ENCODE measurements around the gene AMBRA1. TPM values are rescaled to one million over a fixed set of nuclear protein-coding genes. Genes with fewer than 3 reads are reported as not detected.

The AMBRA1 gene
- polyA plus RNA-seq, 1 experiment = 12.8 TPM

GRCh38 chr11:46427364-46427763 is 166.5 kb downstream of the AMBRA1 start:
- TF ChIP-seq, protein P1, sequence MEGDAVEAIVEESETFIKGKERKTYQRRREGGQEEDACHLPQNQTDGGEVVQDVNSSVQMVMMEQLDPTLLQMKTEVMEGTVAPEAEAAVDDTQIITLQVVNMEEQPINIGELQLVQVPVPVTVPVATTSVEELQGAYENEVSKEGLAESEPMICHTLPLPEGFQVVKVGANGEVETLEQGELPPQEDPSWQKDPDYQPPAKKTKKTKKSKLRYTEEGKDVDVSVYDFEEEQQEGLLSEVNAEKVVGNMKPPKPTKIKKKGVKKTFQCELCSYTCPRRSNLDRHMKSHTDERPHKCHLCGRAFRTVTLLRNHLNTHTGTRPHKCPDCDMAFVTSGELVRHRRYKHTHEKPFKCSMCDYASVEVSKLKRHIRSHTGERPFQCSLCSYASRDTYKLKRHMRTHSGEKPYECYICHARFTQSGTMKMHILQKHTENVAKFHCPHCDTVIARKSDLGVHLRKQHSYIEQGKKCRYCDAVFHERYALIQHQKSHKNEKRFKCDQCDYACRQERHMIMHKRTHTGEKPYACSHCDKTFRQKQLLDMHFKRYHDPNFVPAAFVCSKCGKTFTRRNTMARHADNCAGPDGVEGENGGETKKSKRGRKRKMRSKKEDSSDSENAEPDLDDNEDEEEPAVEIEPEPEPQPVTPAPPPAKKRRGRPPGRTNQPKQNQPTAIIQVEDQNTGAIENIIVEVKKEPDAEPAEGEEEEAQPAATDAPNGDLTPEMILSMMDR (IDR thresholded peaks at IDR 0.05; ENCODE audit: insufficient read depth, low read depth, low read length) = no peak
- no peak overlapping the region for H3K4me3 ChIP-seq (ENCODE audit: low read depth, low read length)
- ChIA-PET POLR2A (no interaction called here), CTCF (no interaction called here)
- H3K36me3 ChIP-seq (ENCODE audit: control insufficient read depth, insufficient read depth, low read length) = peaks cover 6% of the 10 kb centered on the region
- no peaks in the 10 kb centered on the region for H3K27me3 ChIP-seq (ENCODE audit: control insufficient read depth, insufficient read depth, low read length)
- DNase-seq (ENCODE audit: low read depth) = no peak

- Histone ChIP-seq H3K4me3 (ENCODE audit: low read depth, low read length) (no peak overlapping the region), H3K36me3 (ENCODE audit: control insufficient read depth, insufficient read depth, low read length) (peaks cover 8% of the 10 kb centered on the region), H3K27me3 (ENCODE audit: control insufficient read depth, insufficient read depth, low read length) (no peaks in the 10 kb centered on the region)
- TF ChIP-seq, protein P1 (IDR thresholded peaks at IDR 0.05; ENCODE audit: insufficient read depth, low read depth, low read length) = no peak
- ChIA-PET CTCF (no interaction called here), POLR2A (interaction anchor here (0.5 kb wide), 1 partner anchor 123 kb away, joined by 9 read pairs; no protein-coding TSS in a partner anchor)
- DNase-seq (ENCODE audit: low read depth) = no peak
Observed at GRCh38 chr11:46426233-46426991, 167.4 kb downstream of the AMBRA1 start.

- Histone ChIP-seq H3K4me3 (ENCODE audit: low read depth, low read length) (no peak overlapping the region), H3K36me3 (ENCODE audit: control insufficient read depth, insufficient read depth, low read length) (peaks cover 3% of the 10 kb centered on the region), H3K27me3 (ENCODE audit: control insufficient read depth, insufficient read depth, low read length) (no peaks in the 10 kb centered on the region)
- TF ChIP-seq, protein P1 (IDR thresholded peaks at IDR 0.05; ENCODE audit: insufficient read depth, low read depth, low read length) = no peak
- DNase-seq (ENCODE audit: low read depth) = no peak
- ChIA-PET CTCF (interaction anchor here (1.7 to 2.9 kb wide), 2 partner anchors 9 to 13 kb away, joined by 5 to 13 read pairs; no protein-coding TSS in a partner anchor), POLR2A (no interaction called here)
Observed at GRCh38 chr11:46422588-46422987, 171.2 kb downstream of the AMBRA1 start.

- ChIA-PET POLR2A (no interaction called here), CTCF (interaction anchor here (1.7 to 2.9 kb wide), 2 partner anchors 8 to 11 kb away, joined by 5 to 13 read pairs; no protein-coding TSS in a partner anchor)
- DNase-seq (ENCODE audit: low read depth) = no peak
- H3K27me3 ChIP-seq (ENCODE audit: control insufficient read depth, insufficient read depth, low read length) = no peaks in the 10 kb centered on the region
- H3K4me3 ChIP-seq (ENCODE audit: low read depth, low read length) = no peak overlapping the region
- TF ChIP-seq, protein P1 (IDR thresholded peaks at IDR 0.05; ENCODE audit: insufficient read depth, low read depth, low read length) = no peak
- H3K36me3 ChIP-seq (ENCODE audit: control insufficient read depth, insufficient read depth, low read length) = peaks cover 4% of the 10 kb centered on the region
Observed at GRCh38 chr11:46421257-46421880, 172.5 kb downstream of the AMBRA1 start.

- ChIA-PET CTCF (interaction anchor here (2.9 kb wide), 1 partner anchor 11 kb away, joined by 13 read pairs; no protein-coding TSS in a partner anchor), POLR2A (no interaction called here)
- H3K36me3 ChIP-seq (ENCODE audit: control insufficient read depth, insufficient read depth, low read length) = peaks cover 6% of the 10 kb centered on the region
- no peak overlapping the region for H3K4me3 ChIP-seq (ENCODE audit: low read depth, low read length)
- H3K27me3 ChIP-seq (ENCODE audit: control insufficient read depth, insufficient read depth, low read length) = no peaks in the 10 kb centered on the region
- DNase-seq (ENCODE audit: low read depth) = no peak
- TF ChIP-seq, protein P1 (IDR thresholded peaks at IDR 0.05; ENCODE audit: insufficient read depth, low read depth, low read length) = no peak
Observed at GRCh38 chr11:46420513-46420912, 173.3 kb downstream of the AMBRA1 start.

All from BJ (cell line).